AML-193 (cell line): ENCODE data around the gene KLHL8.
"Not testable (repeated sequence)": the region's sequence is repeated elsewhere in the genome, so short reads cannot be mapped to it uniquely, and the experiment has no call there.

Experiments
- DNase-seq, 2 experiments: peaks; one replicate each; lab custom pipeline; 2025; lab: John Stamatoyannopoulos, UW

The KLHL8 gene

GRCh38 chr4:87228262-87228860 is 7.9 kb upstream of the KLHL8 start:
- no peak for DNase-seq

GRCh38 chr4:87227751-87228151 is 7.3 kb upstream of the KLHL8 start:
- DNase-seq: no peak

DNA sequence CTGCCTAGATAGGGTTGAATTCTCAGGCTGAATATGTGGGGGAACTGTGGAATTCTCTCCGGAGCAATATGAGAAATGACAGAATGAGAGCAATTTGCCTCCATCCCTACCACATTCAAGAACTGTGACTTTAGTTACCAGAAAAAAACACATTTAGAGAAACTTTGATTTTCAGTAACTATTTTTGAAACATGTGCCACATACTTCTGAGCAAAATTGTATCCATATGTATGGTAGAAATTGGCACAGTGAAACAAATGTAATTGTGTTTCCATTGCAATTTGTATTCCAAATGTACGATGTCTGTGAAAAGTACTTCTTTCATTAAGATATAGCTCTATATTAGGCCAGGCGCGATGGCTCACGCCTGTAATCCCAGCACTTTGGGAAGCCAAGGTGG is 5.5 kb upstream of the KLHL8 start:
- DNase-seq: no peak

- no peak for DNase-seq
Measured at GRCh38 chr4:87224141-87224923, 3.9 kb upstream of the KLHL8 start.

- DNase-seq: peak; percentile 22 to 49
Measured at GRCh38 chr4:87219632-87220093, 755 bp downstream of the KLHL8 start.

- DNase-seq: not testable (repeated sequence)
Measured at GRCh38 chr4:87217235-87217763, 3.1 kb downstream of the KLHL8 start.

GRCh38 chr4:87216469-87216868 is 3.9 kb downstream of the KLHL8 start:
- no peak for DNase-seq

- peak; percentile 26 for DNase-seq
Measured at GRCh38 chr4:87213421-87214075, 6.9 kb downstream of the KLHL8 start.

- no peak for DNase-seq
Measured at GRCh38 chr4:87211249-87211952, 9.0 kb downstream of the KLHL8 start.

GRCh38 chr4:87209696-87210095 is 10.7 kb downstream of the KLHL8 start:
- DNase-seq: peak; percentile 80 to 83

DNA sequence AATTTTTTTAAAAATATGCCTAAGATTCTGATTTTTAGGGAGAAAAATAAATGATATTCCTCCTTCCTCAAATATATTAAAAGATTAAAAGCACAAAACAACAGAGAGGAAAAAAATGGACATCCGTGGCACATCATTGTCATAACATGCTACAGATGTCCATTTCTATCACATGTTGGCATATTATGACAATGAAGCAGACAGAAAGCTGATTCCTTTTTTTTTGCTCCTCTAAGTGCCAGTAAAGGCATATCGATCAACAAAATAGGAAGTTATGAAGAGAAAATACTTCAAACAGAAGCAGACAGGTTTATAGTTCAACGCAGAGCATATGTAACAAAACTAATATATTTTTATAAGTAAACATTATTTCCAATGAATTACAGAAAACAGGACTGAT is 11.2 kb downstream of the KLHL8 start:
- DNase-seq: no peak

DNA sequence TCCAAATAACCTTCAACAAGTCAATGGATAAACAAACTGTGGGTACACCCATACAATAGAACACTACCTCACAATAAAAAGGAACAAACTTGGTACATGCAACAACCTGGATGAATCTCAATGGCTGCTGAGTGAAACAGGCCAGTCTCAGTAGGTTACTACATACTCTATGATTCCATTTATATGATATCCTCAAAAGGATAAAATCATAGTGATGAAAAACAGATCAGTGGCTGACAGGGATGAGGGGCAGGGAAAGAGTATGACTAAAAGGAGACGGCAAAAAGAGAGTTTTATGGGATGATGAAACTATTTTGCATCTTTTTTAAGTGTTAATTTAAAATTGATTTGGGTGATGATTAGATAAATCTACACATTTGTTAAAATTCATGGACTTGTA is 15.9 kb downstream of the KLHL8 start:
- no peak for DNase-seq

GRCh38 chr4:87196927-87197326 is 23.5 kb downstream of the KLHL8 start:
- no peak for DNase-seq

DNA sequence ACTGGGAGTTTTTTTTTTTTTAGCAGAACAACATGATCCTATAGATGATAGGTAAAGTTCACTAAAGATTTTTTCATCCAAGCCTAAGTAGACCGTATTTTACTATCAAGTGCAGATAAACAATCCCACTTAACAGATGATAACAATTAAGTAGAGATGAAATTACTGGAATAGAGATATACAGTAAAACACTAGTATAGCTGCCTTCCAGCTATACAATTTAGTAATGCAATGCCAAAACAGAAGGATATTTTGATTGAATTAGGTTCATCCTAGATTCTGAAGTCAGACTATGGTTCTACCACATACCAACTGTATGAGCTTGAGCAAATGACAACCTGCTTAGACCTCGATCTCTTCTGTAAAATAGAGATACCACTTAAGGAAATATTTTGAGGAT is 24.3 kb downstream of the KLHL8 start:
- DNase-seq: no peak

- DNase-seq: no peak
Measured at GRCh38 chr4:87193958-87194675, 26.3 kb downstream of the KLHL8 start.

DNA sequence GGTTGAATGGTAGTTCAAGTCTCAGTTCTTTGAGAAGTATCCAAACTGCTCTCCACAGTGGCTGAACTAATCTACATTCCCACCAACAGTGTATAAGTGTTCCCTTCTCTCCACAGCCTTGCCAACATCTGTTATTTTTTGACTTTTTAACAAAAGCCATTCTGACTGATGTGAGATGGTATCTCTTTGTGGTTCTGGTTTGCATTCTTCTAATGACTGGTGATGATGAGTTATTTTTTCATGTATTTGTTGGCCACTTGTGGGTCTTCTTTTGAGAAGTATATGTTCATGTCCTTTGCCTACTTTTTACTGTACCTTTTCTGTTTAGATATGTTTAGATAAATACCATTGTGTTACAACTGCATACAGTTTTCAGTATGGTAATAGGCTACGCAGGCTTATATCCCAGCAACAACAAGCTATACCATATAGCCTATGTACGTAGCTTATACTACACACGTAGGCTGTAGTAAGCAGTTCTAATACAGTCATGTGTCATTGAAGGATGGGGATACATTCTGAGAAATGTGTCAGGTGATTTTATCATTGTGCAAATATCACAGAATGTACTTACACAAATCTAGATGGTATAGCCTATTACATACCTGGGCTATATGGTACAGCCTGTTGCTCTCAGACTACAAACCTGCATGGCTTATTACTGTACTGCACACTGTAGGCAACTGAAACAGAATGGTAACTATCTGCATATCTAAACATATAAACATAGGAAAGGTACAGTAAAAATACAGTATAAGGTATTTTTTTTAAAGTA is 28.1 kb downstream of the KLHL8 start:
- no peak for DNase-seq

GRCh38 chr4:87188932-87189331 is 31.5 kb downstream of the KLHL8 start:
- DNase-seq: no peak

- no peak for DNase-seq
Measured at GRCh38 chr4:87188048-87188447, 32.4 kb downstream of the KLHL8 start.

DNA sequence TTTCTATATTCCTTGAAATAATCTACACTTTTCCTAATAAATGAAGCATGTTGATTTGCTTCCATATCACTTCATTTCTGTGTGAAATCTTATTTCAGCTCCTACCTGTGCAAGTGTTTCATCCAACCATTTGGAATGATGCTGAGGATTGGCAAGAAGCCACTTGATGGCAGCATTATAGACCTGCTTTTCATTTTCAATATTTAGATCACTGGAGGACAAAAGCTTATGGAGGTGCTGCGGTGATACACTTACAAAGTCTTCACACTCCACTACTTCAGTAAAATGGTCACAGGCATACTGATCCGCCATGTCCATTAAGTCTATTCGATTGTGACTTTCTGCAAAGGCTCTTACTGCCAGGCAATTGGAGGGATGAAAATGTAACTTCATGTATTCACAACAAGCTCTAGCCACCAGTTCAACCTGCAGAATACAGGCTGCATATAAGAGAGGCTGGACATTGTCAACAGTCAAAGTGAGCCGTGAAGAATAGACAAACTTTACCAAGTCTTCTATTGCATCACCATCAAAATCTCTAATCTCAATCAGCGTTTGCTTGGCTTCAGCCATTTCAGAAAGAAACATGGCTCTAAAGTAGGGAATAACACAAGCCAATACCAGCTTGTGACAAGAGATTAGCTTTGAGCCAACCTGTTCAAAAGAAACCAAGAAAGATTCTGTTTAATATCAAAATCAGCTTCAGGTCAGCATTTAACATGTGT is 35.1 kb downstream of the KLHL8 start:
- no peak for DNase-seq

- DNase-seq: no peak
Measured at GRCh38 chr4:87180767-87181166, 39.7 kb downstream of the KLHL8 start.
